Neural cell (in vitro differentiated cells): Measurements from ENCODE around the gene DLST. TPM values are rescaled to one million over a fixed set of nuclear protein-coding genes. Genes with fewer than 3 reads are reported as not detected.

Source experiments
- H2AFZ ChIP-seq: fragments of 200-600, 300-800 bp; sonication (generic), shearing (Covaris generic); 2 replicates; pipeline ENCODE4 v1.6.0; 2014; ENCODE audit warnings: low read depth, mild to moderate bottlenecking, antibody characterized with exemption, low read length, moderate library complexity
- H3F3A ChIP-seq: fragments of 200-600 bp; shearing (Covaris generic); 2 replicates; pipeline ENCODE4 v1.6.1; 2016; ENCODE audit warnings: mild to moderate bottlenecking, moderate library complexity, mixed read lengths, antibody characterized with exemption, low read length; ENCODE audit not compliant: insufficient read depth, poor library complexity, severe bottlenecking
- H3K27ac ChIP-seq: fragments of 200-600, 300-800 bp; sonication (generic), shearing (Covaris generic); 2 replicates; pipeline ENCODE4 v1.5.1; 2014; ENCODE audit warnings: mild to moderate bottlenecking, low read length, moderate library complexity
- H3K27me3 ChIP-seq: fragments of 300-800, 200-600 bp; sonication (generic), shearing (Covaris generic); 2 replicates; pipeline ENCODE4 v1.6.0; 2014; ENCODE audit warnings: mild to moderate bottlenecking, low read depth, low read length, moderate library complexity; ENCODE audit not compliant: insufficient read depth
- H3K36me3 ChIP-seq: fragments of 300-800, 200-600 bp; sonication (generic), shearing (Covaris generic); 2 replicates; pipeline ENCODE4 v1.5.1; 2014; ENCODE audit warnings: mild to moderate bottlenecking, antibody characterized with exemption, low read length, moderate library complexity; ENCODE audit not compliant: insufficient read depth
- H3K4me2 ChIP-seq: fragments of 300-800, 200-600 bp; sonication (generic), shearing (Covaris generic); 2 replicates; pipeline ENCODE4 v1.6.0; 2014; ENCODE audit warnings: mild to moderate bottlenecking, low read length
- H3K4me3 ChIP-seq: fragments of 300-800, 200-600 bp; sonication (generic), shearing (Covaris generic); 2 replicates; pipeline ENCODE4 v1.5.1; 2014; ENCODE audit warnings: mild to moderate bottlenecking, low read length, moderate library complexity
- H3K79me2 ChIP-seq: fragments of 200-600 bp; shearing (Covaris generic); replicated peaks from 2 replicates; pipeline ENCODE4 v1.6.0; 2014; ENCODE audit warnings: mild to moderate bottlenecking, low read length, moderate library complexity; ENCODE audit not compliant: insufficient read depth
- H3K9ac ChIP-seq: fragments of 300-800, 200-600 bp; sonication (generic), shearing (Covaris generic); 2 replicates; pipeline ENCODE4 v1.6.1; 2016; ENCODE audit warnings: mild to moderate bottlenecking, low read length, mixed read lengths
- H3K9me2 ChIP-seq: fragments of 200-600 bp; shearing (Covaris generic); 2 replicates; pipeline ENCODE4 v1.6.1; 2016; ENCODE audit warnings: mild to moderate bottlenecking, low read length, mixed read lengths; ENCODE audit not compliant: insufficient read depth
- H3K9me3 ChIP-seq: fragments of 200-600, 300-800 bp; sonication (generic), shearing (Covaris generic); 2 replicates; pipeline ENCODE4 v1.6.1; 2016; ENCODE audit warnings: mild to moderate bottlenecking, mixed run types, low read length, moderate library complexity, mixed read lengths
- H4K20me1 ChIP-seq: fragments of 200-600 bp; shearing (Covaris generic); 2 replicates; pipeline ENCODE4 v1.6.1; 2016; ENCODE audit warnings: mild to moderate bottlenecking, mixed run types; ENCODE audit not compliant: insufficient read depth
- CTCF ChIP-seq: fragments of 450-650 bp; IDR thresholded peaks from 2 replicates; pipeline ENCODE4 v1.5.1; 2014; ENCODE audit warnings: antibody characterized with exemption, mild to moderate bottlenecking, moderate library complexity; ENCODE audit not compliant: poor library complexity, severe bottlenecking
- EP300 ChIP-seq: fragments of 450-650 bp; conservative IDR thresholded peaks from 2 replicates; pipeline ENCODE4 v1.6.1; 2014; ENCODE audit warnings: antibody characterized with exemption, mild to moderate bottlenecking, moderate library complexity; ENCODE audit not compliant: poor library complexity, severe bottlenecking
- EZH2 ChIP-seq: fragments of 200-600, 300-800 bp; shearing (Covaris generic), sonication (generic); IDR thresholded peaks from 2 replicates; pipeline ENCODE4 v1.6.1; 2014; ENCODE audit warnings: antibody characterized with exemption, low read length, borderline replicate concordance, mild to moderate bottlenecking; ENCODE audit not compliant: insufficient read depth, poor library complexity, severe bottlenecking
- MXI1 ChIP-seq: fragments of 450-650 bp; conservative IDR thresholded peaks from 2 replicates; pipeline ENCODE4 v1.6.1; 2014; ENCODE audit warnings: antibody characterized with exemption, mild to moderate bottlenecking; ENCODE audit not compliant: poor library complexity, severe bottlenecking
- POLR2AphosphoS5 ChIP-seq: IDR thresholded peaks from 2 replicates; pipeline ENCODE4 v1.6.1; 2012
- RAD21 ChIP-seq: fragments of 450-650 bp; conservative IDR thresholded peaks from 2 replicates; pipeline ENCODE4 v1.6.1; 2014; ENCODE audit warnings: antibody characterized with exemption, mild to moderate bottlenecking, moderate library complexity
- REST ChIP-seq: IDR thresholded peaks from 2 replicates; pipeline ENCODE4 v1.6.1; 2012; ENCODE audit warnings: borderline replicate concordance
- SMC3 ChIP-seq: fragments of 450-650 bp; conservative IDR thresholded peaks from 2 replicates; pipeline ENCODE4 v1.6.1; 2014; ENCODE audit warnings: antibody characterized with exemption, mild to moderate bottlenecking, moderate library complexity; ENCODE audit not compliant: poor library complexity
- TAF1 ChIP-seq: IDR thresholded peaks from 2 replicates; pipeline ENCODE4 v1.6.1; 2012; ENCODE audit warnings: low read depth
- polyA plus RNA-seq: library from polyadenylated mRNA; depleted of rRNA; stranded (reverse); fragments of >200 nt; gene quantifications from 2 replicates; pipeline ENCODE4 v1.2.3, GENCODE V29; 2014

Gene DLST
- polyA plus RNA-seq, 1 donor from 2014 or later = 59.7 TPM

- Histone ChIP-seq H3K79me2 (peaks cover 15% of the 10 kb centered on the region), H4K20me1 (no peaks in the 10 kb centered on the region), H3K9me2 (no peaks in the 10 kb centered on the region), H3K36me3 (no peaks in the 10 kb centered on the region), H3K4me3 (no peak overlapping the region), H3K9me3 (no peaks in the 10 kb centered on the region), H3K9ac (no peak overlapping the region), H2AFZ (no peak overlapping the region), H3K27me3 (no peaks in the 10 kb centered on the region), H3K27ac (no peak overlapping the region), H3F3A (no peaks in the 10 kb centered on the region), H3K4me2 (no peak overlapping the region)
- TF ChIP-seq SMC3 = no peak
Observed at GRCh38 chr14:74891870-74892269, 10.2 kb downstream of the DLST start.

- H3K79me2 ChIP-seq = peaks cover 6% of the 10 kb centered on the region
- H3K9me2 ChIP-seq = no peaks in the 10 kb centered on the region
- no peaks in the 10 kb centered on the region for H4K20me1 ChIP-seq
- H3K27me3 ChIP-seq = no peaks in the 10 kb centered on the region
- no peak overlapping the region for H3K9ac ChIP-seq
- no peak overlapping the region for H2AFZ ChIP-seq
- no peaks in the 10 kb centered on the region for H3K36me3 ChIP-seq
- no peaks in the 10 kb centered on the region for H3F3A ChIP-seq
- H3K4me2 ChIP-seq = no peak overlapping the region
- H3K27ac ChIP-seq = no peak overlapping the region
- TF ChIP-seq EP300 (no peak), SMC3 (no peak), REST (no peak), CTCF (no peak), POLR2AphosphoS5 (no peak), TAF1 (no peak), RAD21 (no peak), EZH2 (no peak), MXI1 (no peak)
- H3K4me3 ChIP-seq = no peak overlapping the region
- H3K9me3 ChIP-seq = no peaks in the 10 kb centered on the region
Observed at GRCh38 chr14:74892745-74893144, 11.0 kb downstream of the DLST start.

GRCh38 chr14:74893614-74894091, 11.9 kb downstream of the DLST start:
- TF ChIP-seq CTCF (no peak), EZH2 (no peak), MXI1 (no peak)
- H3K9me2 ChIP-seq = no peaks in the 10 kb centered on the region
- H3K36me3 ChIP-seq = peaks cover under 1% of the 10 kb centered on the region
- H3K4me3 ChIP-seq = no peak overlapping the region
- no peaks in the 10 kb centered on the region for H3F3A ChIP-seq
- no peak overlapping the region for H3K9ac ChIP-seq
- H3K79me2 ChIP-seq = peaks cover 2% of the 10 kb centered on the region
- no peak overlapping the region for H3K27ac ChIP-seq
- H4K20me1 ChIP-seq = no peaks in the 10 kb centered on the region
- no peak overlapping the region for H2AFZ ChIP-seq
- H3K4me2 ChIP-seq = no peak overlapping the region
- H3K9me3 ChIP-seq = no peaks in the 10 kb centered on the region
- H3K27me3 ChIP-seq = no peaks in the 10 kb centered on the region
